ENCODE data around the gene UBLCP1.
"Not testable (repeated sequence)": the region's sequence is repeated elsewhere in the genome, so short reads cannot be mapped to it uniquely, and the experiment has no call there.

UBLCP1 gene

DNA sequence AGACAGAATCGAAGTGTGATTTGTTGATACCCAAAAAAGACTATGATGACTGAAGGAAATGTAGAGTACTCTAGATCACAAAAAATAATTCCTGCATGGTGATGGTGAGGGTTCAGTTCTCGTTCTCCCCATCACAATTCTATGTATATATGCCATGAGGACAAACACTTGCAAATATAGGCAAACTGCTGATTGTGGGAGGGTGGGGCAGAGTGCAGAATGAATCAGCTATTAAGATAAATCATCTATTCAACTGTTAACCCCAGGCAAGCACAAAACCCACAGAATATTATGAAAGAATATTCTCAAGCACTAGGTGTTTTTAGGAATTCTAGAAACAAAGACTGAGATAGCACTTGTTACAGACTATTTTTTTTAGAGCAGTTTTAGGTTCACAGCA lies 13.9 kb upstream of the UBLCP1 start:
- DNase-seq (ENCODE audit: low read depth in 2 of 2, low spot score in 1 of 2): no peak

DNA sequence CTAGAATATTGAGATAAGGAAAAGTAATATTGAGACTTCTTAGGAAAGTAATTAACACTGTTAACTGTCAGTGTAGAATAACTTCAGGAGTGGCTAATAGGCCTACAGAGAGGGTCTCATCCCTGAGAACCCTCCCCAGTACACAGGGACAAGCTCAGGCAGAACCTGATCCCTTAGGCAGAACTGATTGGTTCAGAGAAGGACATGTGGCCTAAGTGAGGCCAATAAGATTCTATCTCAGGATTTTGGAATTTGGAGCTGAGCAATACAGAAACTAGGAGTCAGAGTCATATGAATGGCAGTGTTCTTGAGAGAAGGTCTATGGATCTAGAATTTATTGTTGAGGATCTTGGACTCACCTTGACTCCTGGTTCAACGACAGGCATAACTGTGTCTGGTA lies 10.9 kb upstream of the UBLCP1 start:
- no peak for DNase-seq (ENCODE audit: low read depth in 2 of 2, low spot score in 1 of 2)

DNA sequence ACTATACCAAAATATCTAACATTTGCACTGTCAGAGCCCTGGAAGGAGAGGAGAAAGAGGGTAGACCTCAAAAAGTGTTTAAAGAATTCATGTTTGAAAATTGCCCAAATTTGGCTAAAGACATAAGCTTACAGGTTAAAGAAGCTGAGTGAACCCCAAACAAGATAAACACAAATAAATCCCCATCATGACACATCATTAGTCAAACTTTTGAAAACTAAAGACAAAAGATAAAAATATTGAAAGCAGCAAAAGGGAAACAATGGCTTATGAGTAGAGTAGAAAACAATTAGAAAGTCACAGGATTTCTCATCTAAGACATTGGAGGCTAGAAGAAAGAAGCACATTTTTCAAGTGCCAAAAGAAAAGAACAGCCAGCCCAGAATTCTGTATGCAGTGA lies 6.1 kb upstream of the UBLCP1 start:
- no peak for DNase-seq (ENCODE audit: low read depth in 2 of 2, low spot score in 1 of 2)

DNA sequence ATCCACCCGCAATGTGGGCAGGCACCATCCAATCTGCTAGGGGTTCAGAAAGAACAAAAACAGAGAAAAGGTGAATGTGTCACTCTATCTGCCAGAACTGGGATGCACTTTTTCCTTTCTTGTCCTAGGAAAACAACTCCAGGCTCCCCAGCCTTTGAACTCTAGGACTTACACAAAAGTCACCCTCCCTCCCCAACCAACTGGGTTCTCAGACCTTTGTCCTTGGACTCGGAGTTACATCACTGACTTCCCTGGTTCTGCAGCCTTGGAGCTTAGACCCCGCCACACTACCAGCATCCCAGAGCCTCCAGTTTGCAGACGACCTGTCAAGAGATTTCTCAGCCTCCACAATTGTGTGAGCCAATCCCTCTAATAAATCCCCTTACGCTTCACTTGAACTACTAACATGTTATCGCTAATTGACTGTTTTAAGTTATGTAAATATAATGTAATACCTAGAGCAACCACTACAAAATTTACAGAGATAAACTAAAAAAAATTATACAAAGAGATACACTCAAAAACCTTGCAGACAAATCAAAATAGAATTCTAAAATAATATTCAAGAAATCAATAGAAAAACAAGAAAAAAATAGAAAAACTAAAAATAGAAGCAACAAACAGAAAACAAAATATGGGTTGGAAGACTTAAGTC lies 5.3 kb upstream of the UBLCP1 start:
- DNase-seq (ENCODE audit: low read depth in 2 of 2, low spot score in 1 of 2): no peak

DNA sequence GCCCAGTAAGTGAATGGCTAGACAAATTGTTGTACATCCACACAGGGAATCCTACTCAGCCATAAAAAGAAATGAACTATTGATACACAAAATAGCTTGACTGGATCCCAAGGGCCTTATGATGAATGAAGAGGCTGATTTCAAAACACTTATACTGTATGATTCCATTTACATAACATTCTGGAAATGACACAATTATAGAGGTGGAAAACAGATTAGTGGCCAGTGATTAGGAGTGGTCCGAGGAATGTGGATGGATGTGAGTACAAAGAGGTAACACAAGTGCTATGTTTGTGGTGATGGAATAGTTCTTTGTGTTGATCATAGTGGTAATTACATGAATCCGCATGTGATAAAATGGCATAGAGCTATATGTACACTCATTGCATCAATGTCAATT lies 4.7 kb upstream of the UBLCP1 start:
- no peak for DNase-seq (ENCODE audit: low read depth in 2 of 2, low spot score in 1 of 2)

DNA sequence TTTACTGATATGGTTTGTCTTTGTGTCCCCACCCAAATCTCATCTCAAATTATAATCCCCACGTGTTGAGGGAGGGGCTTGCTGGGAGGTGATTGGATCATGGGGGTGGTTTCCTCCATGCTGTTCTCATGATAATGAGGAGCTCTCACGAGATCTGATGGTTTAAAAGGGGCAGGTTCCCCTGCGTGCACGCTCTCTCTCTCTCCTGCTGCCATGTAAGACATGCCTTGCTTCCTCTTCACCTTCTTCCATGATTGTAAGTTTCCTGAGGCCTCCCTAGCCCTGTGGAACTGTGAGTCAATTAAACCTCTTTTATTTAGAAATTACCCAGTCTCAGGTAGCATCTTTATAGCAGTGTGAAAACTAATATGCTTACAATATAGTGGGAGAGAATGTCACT lies 2.9 kb upstream of the UBLCP1 start:
- not testable (repeated sequence) for DNase-seq (ENCODE audit: low read depth in 2 of 2, low spot score in 1 of 2)

DNA sequence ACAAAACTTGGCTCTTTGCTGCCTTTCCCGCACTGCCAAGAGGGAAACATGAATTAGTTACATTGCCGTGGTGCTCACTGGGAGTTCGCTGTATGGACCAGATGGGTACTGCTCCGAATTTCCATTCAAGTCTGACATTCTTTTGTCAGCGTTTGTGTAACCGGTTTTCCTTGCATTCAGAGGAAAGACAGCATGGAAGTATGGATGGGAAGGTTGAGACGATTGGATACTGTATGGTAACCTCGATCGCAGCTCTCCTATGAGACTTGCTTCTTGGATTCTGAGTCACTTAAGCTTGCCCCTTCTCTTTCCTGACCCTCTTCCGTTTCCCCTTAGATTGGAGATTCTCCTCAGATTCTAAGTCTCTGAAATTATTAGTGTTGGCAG lies 625 bp upstream of the UBLCP1 start:
- DNase-seq (ENCODE audit: low read depth in 2 of 2, low spot score in 1 of 2): no peak

DNA sequence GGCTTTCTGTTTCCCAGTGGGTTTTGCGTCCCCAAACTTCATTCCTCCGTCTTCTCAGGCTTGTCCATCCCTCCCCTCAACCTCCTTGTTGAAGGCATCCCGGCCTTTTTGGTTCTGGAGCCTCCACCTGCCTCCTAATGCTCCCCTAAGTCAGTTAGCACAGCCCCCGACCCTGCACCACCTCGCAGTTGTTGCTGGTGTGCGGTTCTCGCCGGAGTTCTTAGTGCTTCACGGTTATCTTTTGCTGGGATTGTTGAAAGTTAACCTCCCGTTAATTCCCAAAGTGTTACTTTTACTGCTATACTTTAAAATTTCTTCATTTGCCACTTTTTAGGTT lies 447 bp downstream of the UBLCP1 start:
- DNase-seq (ENCODE audit: low read depth in 2 of 2, low spot score in 1 of 2): no peak

DNA sequence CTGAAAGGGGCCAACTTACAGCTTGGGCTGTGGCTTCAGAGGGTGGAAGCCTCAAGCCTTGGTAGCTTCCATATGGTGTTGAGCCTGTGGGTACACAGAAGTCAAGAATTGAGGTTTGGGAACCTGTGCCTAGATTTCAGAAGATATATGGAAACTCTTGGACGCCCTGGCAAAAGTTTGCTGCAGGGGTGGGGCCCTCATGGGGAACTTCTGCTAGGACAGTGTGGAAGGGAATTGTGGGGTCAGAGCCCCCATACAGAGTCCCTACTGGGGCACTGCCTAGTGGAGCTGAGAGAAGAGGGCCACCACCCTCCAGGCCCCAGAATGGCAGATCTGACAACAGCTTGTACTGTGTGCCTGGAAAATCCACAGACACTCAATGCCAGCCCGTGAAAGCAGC lies 3.7 kb downstream of the UBLCP1 start:
- not testable (repeated sequence) for DNase-seq (ENCODE audit: low read depth in 2 of 2, low spot score in 1 of 2)

DNA sequence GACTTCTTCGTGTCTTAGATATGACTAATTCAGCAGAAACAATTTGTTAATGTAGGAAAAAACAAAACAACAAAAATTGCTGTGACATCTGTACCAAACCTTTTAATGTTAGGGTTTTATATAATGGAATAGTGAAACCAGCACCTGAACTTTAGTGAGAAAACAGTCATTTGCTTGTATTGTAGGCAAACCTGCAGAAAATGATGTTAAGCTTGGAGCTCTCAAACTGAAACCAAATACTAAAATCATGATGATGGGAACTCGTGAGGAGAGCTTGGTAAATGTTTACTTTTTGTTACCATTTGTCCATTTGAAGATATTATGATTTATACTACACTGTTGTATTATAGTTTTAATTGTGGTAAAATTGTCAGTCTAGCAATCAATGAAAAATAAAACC lies 6.6 kb downstream of the UBLCP1 start:
- no peak for DNase-seq (ENCODE audit: low read depth in 2 of 2, low spot score in 1 of 2)

DNA sequence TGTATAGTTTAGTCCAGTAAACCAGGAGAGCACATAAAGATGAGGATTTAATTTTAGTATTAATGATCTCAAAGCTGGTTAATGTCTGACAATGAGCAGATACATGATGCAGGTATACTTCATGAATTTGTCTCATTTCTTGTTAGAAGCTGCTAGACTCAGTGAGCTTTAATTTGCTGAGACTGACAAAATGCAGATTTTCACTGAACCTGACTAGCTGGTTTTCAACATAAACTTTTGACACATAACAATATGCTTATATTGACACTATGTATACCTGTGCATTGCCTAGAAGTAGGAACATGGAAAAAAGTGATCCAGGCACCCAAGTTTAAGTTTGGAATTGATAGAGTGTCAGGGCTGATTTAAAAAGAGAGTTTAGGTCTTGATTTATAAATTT lies 10.8 kb downstream of the UBLCP1 start:
- no peak for DNase-seq (ENCODE audit: low read depth in 2 of 2, low spot score in 1 of 2)

DNA sequence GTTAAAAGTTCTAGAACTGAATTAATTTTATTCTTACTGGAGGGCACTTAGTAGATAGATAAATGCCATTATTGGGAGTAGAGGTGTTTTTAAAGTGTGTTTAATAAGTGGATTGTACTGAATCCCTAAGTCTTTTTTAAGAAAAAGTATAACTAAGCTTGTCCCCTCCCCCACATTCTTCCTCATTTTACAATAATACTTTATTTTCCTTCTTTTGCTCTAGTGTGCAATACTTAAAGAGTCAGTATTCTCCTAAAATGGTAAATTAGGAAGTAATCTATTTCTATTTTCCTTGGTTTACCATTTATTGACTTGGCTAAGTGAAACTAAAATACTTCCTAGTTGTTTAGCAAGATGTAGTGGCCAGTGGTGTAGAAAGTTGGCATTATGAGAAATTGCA lies 11.6 kb downstream of the UBLCP1 start:
- DNase-seq (ENCODE audit: low read depth in 2 of 2, low spot score in 1 of 2): no peak

DNA sequence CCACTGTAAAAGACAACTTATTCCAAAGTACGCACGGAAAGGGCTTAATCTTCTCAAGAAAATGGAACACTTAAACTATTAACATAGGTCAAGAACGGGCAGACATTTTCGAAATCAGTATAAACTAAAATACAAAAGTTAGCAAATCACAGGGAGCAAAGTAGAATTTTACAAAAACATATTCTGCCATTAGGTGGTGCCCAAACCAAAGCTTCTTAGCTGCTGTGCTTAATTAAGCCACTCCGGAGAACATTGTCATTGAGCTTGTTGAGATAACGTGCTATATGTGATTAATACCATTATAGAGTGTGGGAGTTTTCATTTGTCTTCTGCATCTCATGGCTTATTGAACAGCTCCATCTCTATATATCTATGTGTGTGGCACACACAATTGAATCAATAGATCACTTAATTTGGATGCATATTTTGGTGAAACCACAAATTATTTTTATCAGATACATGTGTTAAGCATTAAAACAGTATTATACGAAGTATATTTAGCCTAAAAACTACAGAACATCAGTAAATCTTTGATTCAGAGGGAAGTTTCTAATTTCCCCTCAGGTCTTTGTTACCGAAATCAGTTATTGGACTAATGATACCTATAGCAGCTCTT lies 23.4 kb downstream of the UBLCP1 start:
- DNase-seq (ENCODE audit: low read depth in 2 of 2, low spot score in 1 of 2): no peak

DNA sequence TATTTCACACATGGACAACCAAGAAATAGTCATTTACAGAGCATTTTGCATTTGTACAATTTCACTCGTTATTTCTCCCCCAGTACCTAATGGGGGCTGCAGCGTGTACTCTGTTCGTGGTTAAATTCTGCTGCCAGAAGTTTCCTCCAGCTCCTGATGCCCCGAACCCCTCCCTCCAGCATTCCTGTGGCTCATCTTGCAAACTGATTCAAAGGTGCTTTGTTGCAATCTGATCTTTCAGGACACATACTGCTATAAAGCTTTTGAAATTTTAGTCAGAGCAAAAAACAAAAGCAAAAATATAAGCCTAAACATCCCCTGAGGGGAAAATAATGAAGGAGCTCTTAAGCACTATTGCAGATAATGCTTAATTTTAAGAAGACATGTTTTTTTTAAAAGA lies 27.7 kb downstream of the UBLCP1 start:
- no peak for DNase-seq (ENCODE audit: low read depth in 2 of 2, low spot score in 1 of 2)

DNA sequence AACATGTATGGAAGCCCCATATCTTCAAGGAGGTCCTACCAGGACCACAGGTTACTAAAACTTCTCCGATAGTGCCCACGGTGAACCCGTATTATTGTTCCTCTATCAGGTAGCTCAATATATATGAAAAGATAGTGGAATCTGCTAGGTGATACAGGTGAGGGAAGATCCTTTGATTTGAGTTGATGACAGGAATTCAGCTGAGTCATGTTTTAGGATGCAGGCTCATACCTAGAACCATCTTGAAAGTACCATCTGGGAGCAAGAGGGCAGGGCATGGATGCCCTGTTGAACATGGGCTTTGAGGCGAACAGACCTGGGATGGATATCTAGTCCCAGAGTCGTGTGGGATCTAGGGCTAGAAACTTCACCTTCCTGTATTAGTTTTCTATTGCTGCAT lies 31.8 kb downstream of the UBLCP1 start:
- DNase-seq (ENCODE audit: low read depth in 2 of 2, low spot score in 1 of 2): no peak

DNA sequence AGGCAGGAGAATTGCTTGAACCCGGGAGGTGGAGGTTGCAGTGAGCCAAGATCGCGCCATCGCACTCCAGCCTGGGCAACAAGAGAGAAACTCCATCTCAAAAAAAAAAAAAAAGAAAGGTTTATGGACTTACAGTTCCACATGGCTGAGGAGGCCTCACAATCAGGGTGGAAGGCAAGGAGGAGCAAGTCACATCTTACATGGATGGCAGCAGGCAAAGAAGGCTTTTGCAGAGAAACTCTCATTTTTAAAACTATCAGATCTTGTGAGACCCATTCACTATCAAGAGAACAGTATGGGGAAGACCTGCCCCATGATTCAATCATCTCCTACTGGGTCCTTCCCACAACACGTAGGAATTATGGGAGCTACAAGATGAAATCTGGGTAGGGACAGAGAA lies 34.2 kb downstream of the UBLCP1 start:
- DNase-seq (ENCODE audit: low read depth in 2 of 2, low spot score in 1 of 2): not testable (repeated sequence)

DNA sequence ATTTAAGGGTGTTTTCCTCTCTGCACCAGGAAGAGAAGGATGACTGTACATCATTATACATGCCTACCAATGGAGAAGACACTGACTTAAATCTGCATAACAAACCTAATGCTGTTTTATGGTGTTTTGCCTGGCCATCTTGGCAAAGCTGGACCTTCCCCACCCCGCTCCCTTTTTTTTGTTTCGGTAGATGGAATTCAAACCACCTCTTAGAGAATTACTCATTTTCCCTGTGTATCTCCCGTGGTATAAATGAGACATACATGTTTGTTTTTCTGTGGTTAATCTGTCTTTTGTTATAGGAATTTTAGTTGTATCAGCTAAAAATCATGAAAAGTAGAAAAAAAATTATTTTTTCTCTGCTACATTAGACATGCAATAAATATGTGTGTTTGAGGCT lies 38.4 kb downstream of the UBLCP1 start:
- DNase-seq (ENCODE audit: low read depth in 2 of 2, low spot score in 1 of 2): no peak

DNA sequence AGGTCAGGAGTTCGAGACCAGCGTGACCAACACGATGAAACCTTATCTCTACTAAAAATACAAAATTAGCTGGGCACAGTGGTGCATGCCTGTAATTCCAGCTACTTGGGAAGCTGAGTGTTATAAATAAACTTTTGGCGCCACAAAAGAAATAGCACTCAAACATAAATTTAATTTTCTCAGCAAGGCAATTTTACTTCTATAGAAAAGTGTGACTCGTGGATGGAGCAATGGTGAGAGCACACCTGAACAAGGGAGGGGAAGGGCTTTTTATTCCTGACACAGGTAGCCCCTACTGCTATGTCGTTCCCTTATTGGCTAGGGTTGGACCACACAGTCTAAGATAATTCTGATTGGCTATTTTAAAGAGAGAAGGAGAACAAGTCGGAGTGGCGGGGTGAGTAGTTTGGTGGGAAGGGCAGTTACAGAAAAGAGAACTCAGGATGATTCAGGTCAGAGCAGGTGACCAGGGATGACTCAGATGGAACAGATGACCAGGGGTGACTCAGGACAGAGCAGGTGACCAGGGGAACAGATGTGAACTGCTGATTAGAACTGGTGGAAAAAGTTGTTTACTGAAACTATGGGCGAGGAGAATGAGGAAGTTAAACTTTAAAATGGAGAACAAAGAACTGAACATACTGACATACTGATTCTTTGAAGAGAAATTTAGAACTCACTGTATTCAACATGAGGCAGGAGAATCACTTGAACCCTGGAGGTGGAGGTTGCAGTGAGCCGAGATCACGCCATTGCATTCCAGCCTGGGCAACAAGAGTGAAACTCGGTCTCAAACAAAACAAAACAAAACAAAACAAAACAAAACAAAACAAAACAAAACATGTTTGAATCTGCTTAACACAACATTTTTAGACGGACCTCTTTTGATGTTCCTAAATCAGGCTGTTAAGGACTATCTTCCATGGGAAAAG lies 39.1 kb downstream of the UBLCP1 start:
- not testable (repeated sequence) for DNase-seq (ENCODE audit: low read depth in 2 of 2, low spot score in 1 of 2)

DNA sequence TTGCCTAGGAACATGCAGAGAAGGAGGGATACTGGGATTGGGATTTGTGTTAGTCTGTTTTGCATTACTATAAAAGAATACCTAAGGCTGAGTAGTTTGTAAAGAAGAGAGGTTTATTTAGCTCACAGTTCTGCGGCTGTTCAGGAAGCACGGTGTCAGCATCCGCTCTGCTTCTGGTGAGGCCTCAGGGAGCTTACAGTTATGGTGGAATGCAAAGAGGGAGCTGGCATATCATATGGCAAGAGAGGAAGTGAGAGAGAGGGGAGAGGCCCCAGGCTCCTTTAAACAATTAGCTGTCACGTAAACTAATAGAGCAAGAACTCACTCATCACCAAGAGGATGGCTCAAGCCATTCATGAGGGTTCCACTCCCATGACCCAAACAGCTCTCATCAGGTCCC lies 40.2 kb downstream of the UBLCP1 start:
- no peak for DNase-seq (ENCODE audit: low read depth in 2 of 2, low spot score in 1 of 2)

DNA sequence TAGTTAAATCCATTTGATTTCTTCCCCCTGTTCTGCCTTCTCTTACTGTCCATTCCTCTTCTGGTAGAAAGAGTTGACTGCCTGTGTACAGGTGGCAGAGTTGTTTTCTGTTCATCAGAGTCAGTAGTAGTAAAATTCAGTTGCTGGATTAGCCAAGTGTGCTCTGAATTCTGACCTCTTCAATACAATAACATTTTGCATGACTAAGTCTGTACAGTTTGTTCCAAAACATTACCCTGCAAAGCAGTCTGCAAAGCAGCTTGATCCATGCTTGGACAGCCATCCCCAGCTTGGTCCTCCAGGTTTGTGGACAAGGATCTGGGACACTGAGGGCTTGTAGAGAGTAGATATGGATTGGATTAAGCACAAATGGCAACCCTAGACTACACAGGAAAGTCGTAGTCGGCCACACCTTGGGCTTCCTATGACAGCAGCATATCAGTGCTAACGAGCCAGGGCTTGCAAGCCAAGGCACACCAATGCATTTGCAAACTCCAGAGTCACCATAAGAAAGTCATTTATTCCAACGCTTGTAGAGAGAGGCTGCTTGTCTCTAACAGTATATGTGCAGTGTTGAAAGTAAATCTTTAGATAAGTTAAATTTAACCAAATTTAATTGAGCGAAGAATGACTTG lies 42.0 kb downstream of the UBLCP1 start:
- DNase-seq (ENCODE audit: low read depth in 2 of 2, low spot score in 1 of 2): no peak

DNA sequence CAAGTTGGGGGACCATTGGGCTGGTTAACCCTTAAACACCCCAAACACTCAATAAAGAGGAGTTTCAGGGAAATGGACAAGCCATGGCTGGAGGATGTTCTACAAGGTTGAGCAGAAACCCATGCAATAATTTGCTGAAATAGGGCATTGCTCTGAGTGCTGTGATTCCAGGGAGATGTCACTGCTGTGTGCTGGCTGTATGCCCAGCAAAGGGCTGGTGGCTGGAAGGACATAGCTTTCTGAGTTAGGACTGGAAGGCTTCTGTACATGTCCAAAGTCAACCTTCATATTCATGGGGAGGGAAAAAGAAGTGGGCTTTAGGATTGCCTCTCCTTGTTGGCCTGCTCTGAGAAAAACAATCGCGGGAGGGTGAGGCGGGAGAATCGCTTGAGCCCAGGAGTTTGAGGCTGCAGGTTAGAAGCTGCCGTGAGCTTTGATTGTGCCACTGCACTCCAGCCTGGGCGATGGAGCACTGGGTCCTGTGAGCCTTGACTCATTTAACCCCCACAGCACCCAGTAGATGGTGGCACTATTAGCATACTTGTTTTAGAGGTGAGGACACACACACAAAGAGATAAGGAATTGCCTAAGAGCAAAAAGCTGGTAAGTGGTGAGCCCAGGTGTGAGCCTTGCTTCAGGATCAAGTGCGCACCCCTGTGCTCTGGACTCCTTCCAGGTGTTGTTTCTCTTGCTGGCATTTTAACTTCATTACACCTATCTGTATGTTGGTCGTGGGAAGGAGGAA lies 46.8 kb downstream of the UBLCP1 start:
- no peak for DNase-seq (ENCODE audit: low read depth in 2 of 2, low spot score in 1 of 2)
